ENCODE results near the gene ABLIM1.

Gene ABLIM1

DNA sequence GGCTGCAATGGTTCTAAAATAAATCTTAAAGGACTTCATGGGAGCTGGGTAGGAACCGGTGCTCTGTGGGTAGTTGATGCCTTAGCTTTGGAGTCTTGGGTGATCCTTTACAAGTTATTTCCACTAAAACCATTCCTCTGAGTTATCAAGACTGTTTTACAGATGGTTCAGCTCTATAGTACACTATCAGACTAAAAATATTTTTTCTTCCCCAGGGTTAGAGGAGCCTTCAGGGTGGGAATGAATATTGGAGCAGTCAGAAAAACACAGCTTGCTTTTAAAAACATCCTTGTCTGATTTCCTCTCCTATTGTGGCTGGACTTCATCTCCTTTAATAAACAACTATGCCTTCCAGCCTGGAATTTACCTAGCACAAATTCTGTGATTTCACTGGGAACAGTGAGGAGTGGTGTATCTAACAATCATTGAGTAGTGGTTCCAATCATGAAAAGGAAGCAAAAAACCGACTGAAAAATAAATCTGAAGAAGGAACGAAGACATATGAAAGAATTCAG lies 151.1 kb downstream of the ABLIM1 start:
- ChIA-PET POLR2A (no interaction called here), CTCF (interaction anchor here (0.9 to 1.2 kb wide), 2 partner anchors 19 to 279 kb away, joined by 4 read pairs; no protein-coding TSS in a partner anchor)
- TF ChIP-seq FOXM1 (IDR thresholded peaks at IDR 0.05; ENCODE audit: borderline replicate concordance), result no peak
- no peak for TF ChIP-seq CTBP1 (IDR thresholded peaks at IDR 0.05; ENCODE audit: borderline replicate concordance)
- TF ChIP-seq ZNF384 (IDR thresholded peaks at IDR 0.05), result no peak
- no peak for TF ChIP-seq FOXK2 (IDR thresholded peaks at IDR 0.05)
- TF ChIP-seq HDGF (IDR thresholded peaks at IDR 0.05; ENCODE audit: borderline replicate concordance), result no peak
- TF ChIP-seq ARNT (IDR thresholded peaks at IDR 0.05), result no peak
- TF ChIP-seq, protein P1, sequence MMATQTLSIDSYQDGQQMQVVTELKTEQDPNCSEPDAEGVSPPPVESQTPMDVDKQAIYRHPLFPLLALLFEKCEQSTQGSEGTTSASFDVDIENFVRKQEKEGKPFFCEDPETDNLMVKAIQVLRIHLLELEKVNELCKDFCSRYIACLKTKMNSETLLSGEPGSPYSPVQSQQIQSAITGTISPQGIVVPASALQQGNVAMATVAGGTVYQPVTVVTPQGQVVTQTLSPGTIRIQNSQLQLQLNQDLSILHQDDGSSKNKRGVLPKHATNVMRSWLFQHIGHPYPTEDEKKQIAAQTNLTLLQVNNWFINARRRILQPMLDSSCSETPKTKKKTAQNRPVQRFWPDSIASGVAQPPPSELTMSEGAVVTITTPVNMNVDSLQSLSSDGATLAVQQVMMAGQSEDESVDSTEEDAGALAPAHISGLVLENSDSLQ (IDR thresholded peaks at IDR 0.05), result no peak
- TF ChIP-seq SP1 (IDR thresholded peaks at IDR 0.05), result no peak
- no peak for TF ChIP-seq NFRKB (IDR thresholded peaks at IDR 0.05)
- TF ChIP-seq L3MBTL2 (conservative IDR thresholded peaks at IDR 0.05), result no peak
- TF ChIP-seq TARDBP (IDR thresholded peaks at IDR 0.05), result no peak
- no peak for DNase-seq (ENCODE audit: extremely low spot score)

DNA sequence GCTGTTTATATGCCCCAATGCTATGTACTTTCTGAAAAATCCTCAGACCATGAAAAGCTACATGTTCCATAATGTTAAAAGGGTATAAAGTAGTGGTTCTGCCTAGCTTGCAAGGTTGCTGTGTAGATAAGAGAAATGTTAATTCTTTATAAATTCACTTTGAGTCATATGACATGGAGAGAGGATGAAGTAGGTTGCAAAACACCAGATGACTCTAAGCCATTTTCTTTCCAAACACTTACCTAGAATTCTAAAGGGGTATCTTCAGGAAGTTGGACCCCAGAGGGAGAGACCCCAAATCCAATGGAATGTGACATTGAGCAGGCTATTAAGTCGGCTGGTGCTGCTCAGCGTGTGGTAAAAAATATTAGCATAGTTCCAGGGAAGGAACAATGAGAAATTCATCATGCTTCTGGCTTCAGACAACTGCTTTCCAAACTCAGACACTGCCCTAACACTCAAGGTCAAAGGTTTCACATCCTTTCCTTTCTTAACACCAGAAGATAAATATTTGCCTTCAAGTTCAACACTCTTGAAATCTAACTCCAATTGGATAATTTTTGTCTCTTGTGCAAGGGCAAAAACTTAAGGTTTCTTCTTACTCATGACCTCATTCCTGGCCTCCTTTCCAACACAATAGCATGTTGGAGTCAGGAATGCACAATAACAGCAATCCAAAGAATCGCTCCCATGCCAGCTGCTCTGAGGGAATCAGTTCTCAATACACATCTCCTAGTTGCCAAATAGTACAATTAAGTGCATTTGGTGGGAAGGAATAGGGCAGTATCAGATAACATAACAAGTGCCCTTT lies 153.1 kb downstream of the ABLIM1 start:
- no peak for DNase-seq (ENCODE audit: extremely low spot score)
- CTCF ChIA-PET, result interaction anchor here (1.1 kb wide), 1 partner anchor 45 kb away, joined by 4 read pairs; no protein-coding TSS in a partner anchor
- POLR2A ChIA-PET, result no interaction called here
- TF ChIP-seq ARNT (IDR thresholded peaks at IDR 0.05), result no peak
- no peak for TF ChIP-seq ZNF384 (IDR thresholded peaks at IDR 0.05)
- no peak for TF ChIP-seq FOXM1 (IDR thresholded peaks at IDR 0.05; ENCODE audit: borderline replicate concordance)
- TF ChIP-seq CTBP1 (IDR thresholded peaks at IDR 0.05; ENCODE audit: borderline replicate concordance), result no peak
- TF ChIP-seq ELF4 (IDR thresholded peaks at IDR 0.05), result no peak

DNA sequence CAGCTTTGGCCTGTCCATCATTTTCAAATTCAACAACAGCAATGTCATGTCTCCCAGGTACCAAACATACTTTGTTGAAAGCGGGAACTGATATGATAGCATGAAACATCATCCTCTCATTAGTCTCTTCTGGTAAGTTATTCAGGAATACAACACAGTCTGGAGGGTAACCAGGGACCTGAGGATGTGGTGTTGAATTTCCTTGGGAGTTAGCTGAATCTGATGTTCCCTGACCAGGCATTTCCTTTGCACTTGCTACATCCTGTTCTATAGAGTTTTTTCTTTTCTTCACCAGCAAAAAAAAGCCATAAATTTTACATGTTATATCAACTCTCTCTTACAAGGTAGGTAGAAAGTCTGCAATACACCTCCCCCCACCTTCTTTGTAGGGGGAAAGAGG lies 156.0 kb downstream of the ABLIM1 start:
- DNase-seq (ENCODE audit: extremely low spot score), result no peak
- POLR2A ChIA-PET, result no interaction called here
- TF ChIP-seq FOXK2 (IDR thresholded peaks at IDR 0.05) (no peak), BHLHE40 (IDR thresholded peaks at IDR 0.05; ENCODE audit: borderline replicate concordance) (no peak)
- CTCF ChIA-PET, result no interaction called here

- no peak for DNase-seq (ENCODE audit: extremely low spot score)
- CTCF ChIA-PET, result no interaction called here
- POLR2A ChIA-PET, result no interaction called here
- TF ChIP-seq NFRKB (IDR thresholded peaks at IDR 0.05) (no peak), CTBP1 (IDR thresholded peaks at IDR 0.05; ENCODE audit: borderline replicate concordance) (no peak), HDGF (IDR thresholded peaks at IDR 0.05; ENCODE audit: borderline replicate concordance) (no peak), TARDBP (IDR thresholded peaks at IDR 0.05) (no peak), FOXA1 (IDR thresholded peaks at IDR 0.05) (no peak), LEF1 (IDR thresholded peaks at IDR 0.05; ENCODE audit: borderline replicate concordance) (no peak), ARNT (IDR thresholded peaks at IDR 0.05) (no peak), BHLHE40 (IDR thresholded peaks at IDR 0.05; ENCODE audit: borderline replicate concordance) (no peak), ZNF384 (IDR thresholded peaks at IDR 0.05) (no peak), FOXM1 (IDR thresholded peaks at IDR 0.05; ENCODE audit: borderline replicate concordance) (no peak), SUZ12 (IDR thresholded peaks at IDR 0.05) (no peak), L3MBTL2 (conservative IDR thresholded peaks at IDR 0.05) (no peak), FOXK2 (IDR thresholded peaks at IDR 0.05) (no peak)
- TF ChIP-seq, protein P1 (IDR thresholded peaks at IDR 0.05), result no peak
Observed at GRCh38 chr10:114501650-114502049, 156.4 kb downstream of the ABLIM1 start.

DNA sequence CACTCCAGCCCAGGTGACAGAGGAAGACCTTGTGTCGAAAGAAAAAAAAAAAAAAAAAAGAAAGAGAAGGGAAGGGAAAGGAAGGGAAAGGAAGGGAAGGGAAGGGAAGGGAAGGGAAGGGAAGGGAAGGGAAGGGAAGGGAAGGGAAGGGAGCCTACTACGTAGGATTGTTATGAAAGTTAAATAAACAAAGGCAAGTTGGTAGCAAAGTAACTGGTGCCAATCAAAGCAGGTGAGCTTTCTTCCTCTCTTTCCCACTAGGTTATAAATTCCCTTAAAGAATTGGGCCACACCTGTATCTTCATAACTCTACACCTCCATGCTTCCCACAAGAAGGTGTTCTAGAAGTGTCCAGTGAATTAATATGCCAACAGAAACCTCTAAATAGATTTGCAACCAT lies 157.4 kb downstream of the ABLIM1 start:
- TF ChIP-seq ZNF384 (IDR thresholded peaks at IDR 0.05), result no peak
- no peak for TF ChIP-seq NFRKB (IDR thresholded peaks at IDR 0.05)
- TF ChIP-seq FOXA1 (IDR thresholded peaks at IDR 0.05), result no peak
- TF ChIP-seq BHLHE40 (IDR thresholded peaks at IDR 0.05; ENCODE audit: borderline replicate concordance), result no peak
- TF ChIP-seq SP1 (IDR thresholded peaks at IDR 0.05), result no peak
- TF ChIP-seq CTBP1 (IDR thresholded peaks at IDR 0.05; ENCODE audit: borderline replicate concordance), result no peak
- TF ChIP-seq FOXK2 (IDR thresholded peaks at IDR 0.05), result no peak
- TF ChIP-seq HDGF (IDR thresholded peaks at IDR 0.05; ENCODE audit: borderline replicate concordance), result no peak
- TF ChIP-seq ELF4 (IDR thresholded peaks at IDR 0.05), result no peak
- TF ChIP-seq L3MBTL2 (conservative IDR thresholded peaks at IDR 0.05), result no peak
- no peak for TF ChIP-seq FOXM1 (IDR thresholded peaks at IDR 0.05; ENCODE audit: borderline replicate concordance)
- TF ChIP-seq ARNT (IDR thresholded peaks at IDR 0.05), result no peak
- TF ChIP-seq, protein P1 (IDR thresholded peaks at IDR 0.05), result no peak
- no peak for TF ChIP-seq TARDBP (IDR thresholded peaks at IDR 0.05)
- TF ChIP-seq LEF1 (IDR thresholded peaks at IDR 0.05; ENCODE audit: borderline replicate concordance), result no peak
- TF ChIP-seq SUZ12 (IDR thresholded peaks at IDR 0.05), result no peak
- POLR2A ChIA-PET, result no interaction called here
- CTCF ChIA-PET, result no interaction called here

GRCh38 chr10:114499630-114500190 lies 158.4 kb downstream of the ABLIM1 start:
- no peak for TF ChIP-seq SP1 (IDR thresholded peaks at IDR 0.05)
- POLR2A ChIA-PET, result no interaction called here
- no peak for DNase-seq (ENCODE audit: extremely low spot score)
- CTCF ChIA-PET, result no interaction called here

More for the DNA sequence above, 157.4 kb downstream of the ABLIM1 start:
- no peak for DNase-seq (ENCODE audit: extremely low spot score)

Measured in HEK293T (cell line).